WTC11 (cell line): ENCODE results near the gene FGD6. TPM values are rescaled to one million over a fixed set of nuclear protein-coding genes. Genes with fewer than 3 reads are reported as not detected.
A peak's percentile ranks its signal among the peaks of the same experiment; 100 is the strongest.

Experiments used
- ATAC-seq: fragments of 200-7000 bp; cut with Tn5 transposase; 2 replicates; pipeline ENCODE4 v1.10.0; 2021; ENCODE audit warnings: mild to moderate bottlenecking, moderate library complexity
- CTCF ChIA-PET: fragments of 300-600 bp; sonication (Branson Sonifier 250); formaldehyde crosslinking; loops from one replicate; lab custom pipeline; 2021; ENCODE audit warnings: antibody characterized with exemption; lab: Charles Lee
- POLR2A ChIA-PET: fragments of 350-600 bp; sonication (Branson Sonifier 250); formaldehyde crosslinking; loops from one replicate; lab custom pipeline; 2021; ENCODE audit warnings: antibody characterized with exemption; lab: Charles Lee
- DNase-seq: peaks from one replicate; pipeline ENCODE4 v3.0.0; 2021; ENCODE audit warnings: low spot score
- H3K27ac Mint-ChIP-seq: 2 replicates; pipeline ENCODE4 v1.8.0; 2021; ENCODE audit warnings: mixed read lengths
- H3K27me3 Mint-ChIP-seq: 2 replicates; pipeline ENCODE4 v1.8.0; 2021; ENCODE audit warnings: low read depth, mild to moderate bottlenecking, moderate library complexity, mixed read lengths
- H3K36me3 Mint-ChIP-seq: 2 replicates; pipeline ENCODE4 v1.8.0; 2021; ENCODE audit warnings: mixed read lengths
- H3K4me1 Mint-ChIP-seq: 2 replicates; pipeline ENCODE4 v1.8.0; 2022; ENCODE audit warnings: mixed read lengths
- H3K4me3 Mint-ChIP-seq: 2 replicates; pipeline ENCODE4 v1.8.0; 2021; ENCODE audit warnings: mild to moderate bottlenecking, moderate library complexity, mixed read lengths
- H3K9me3 Mint-ChIP-seq: 2 replicates; pipeline ENCODE4 v1.8.0; 2021; ENCODE audit warnings: mixed read lengths
- ELF4 ChIP-seq: sonication (generic); formaldehyde crosslinking; IDR thresholded peaks from 2 replicates; pipeline ENCODE4 v1.8.1; 2022; ENCODE audit warnings: low read depth, mild to moderate bottlenecking, moderate library complexity, missing genetic modification reagents
- ETV6 ChIP-seq: sonication (generic); formaldehyde crosslinking; IDR thresholded peaks from 2 replicates; pipeline ENCODE4 v1.8.1; 2022; ENCODE audit warnings: mild to moderate bottlenecking, missing genetic modification reagents
- GTF2I ChIP-seq: fragments of 250-450 bp; sonication (Bioruptor Pico); conservative IDR thresholded peaks from 2 replicates; pipeline ENCODE4 v1.4.0; 2021; ENCODE audit warnings: mild to moderate bottlenecking
- IRF2 ChIP-seq: sonication (generic); formaldehyde crosslinking; IDR thresholded peaks from 2 replicates; pipeline ENCODE4 v1.8.0; 2022; ENCODE audit warnings: low read depth, missing genetic modification reagents, borderline replicate concordance
- NR1H2 ChIP-seq: sonication (generic); formaldehyde crosslinking; IDR thresholded peaks from 2 replicates; pipeline ENCODE4 v1.9.0; 2021; ENCODE audit warnings: mild to moderate bottlenecking, moderate library complexity, missing genetic modification reagents
- RELA ChIP-seq: sonication (generic); formaldehyde crosslinking; IDR thresholded peaks from 2 replicates; pipeline ENCODE4 v1.8.1; 2022; ENCODE audit warnings: missing genetic modification reagents, mild to moderate bottlenecking, borderline replicate concordance
- TCF7 ChIP-seq: sonication (generic); formaldehyde crosslinking; IDR thresholded peaks from 2 replicates; pipeline ENCODE4 v1.8.0; 2022; ENCODE audit warnings: mild to moderate bottlenecking, low read depth, missing genetic modification reagents, moderate library complexity
- TEAD1 ChIP-seq: sonication (generic); formaldehyde crosslinking; IDR thresholded peaks from 2 replicates; pipeline ENCODE4 v1.8.0; 2022; ENCODE audit warnings: mild to moderate bottlenecking, missing genetic modification reagents
- ZNF263 ChIP-seq: sonication (generic); formaldehyde crosslinking; IDR thresholded peaks from 2 replicates; pipeline ENCODE4 v1.8.1; 2022; ENCODE audit warnings: low read depth, mild to moderate bottlenecking, moderate library complexity, missing genetic modification reagents
- ZNF396 ChIP-seq: fragments of 250-450 bp; sonication (Bioruptor Pico); IDR thresholded peaks from 2 replicates; pipeline ENCODE4 v1.8.0; 2021; ENCODE audit warnings: mild to moderate bottlenecking, moderate library complexity, borderline replicate concordance
- ZNF423 ChIP-seq: fragments of 250-450 bp; sonication (Bioruptor Pico); IDR thresholded peaks from 2 replicates; pipeline ENCODE4 v2.1.2; 2022; ENCODE audit warnings: mild to moderate bottlenecking, moderate library complexity
- total RNA-seq: library from RNA; stranded (reverse); gene quantifications from 3 replicates; pipeline ENCODE4 v1.2.3, GENCODE V29; 2021
- TF ChIP-seq, protein P1 (sequence below): fragments of 200-600 bp; IDR thresholded peaks from 2 replicates; pipeline ENCODE4 v1.8.0; 2022; ENCODE audit warnings: antibody characterized with exemption
- TF ChIP-seq, protein P2 (sequence below): fragments of 250-450 bp; sonication (Bioruptor Pico); IDR thresholded peaks from 2 replicates; pipeline ENCODE4 v2.1.2; 2022; ENCODE audit warnings: mild to moderate bottlenecking, moderate library complexity
- TF ChIP-seq, protein P3 (sequence below): fragments of 250-450 bp; sonication (Bioruptor Pico); IDR thresholded peaks from 2 replicates; pipeline ENCODE4 v1.9.0; 2021; ENCODE audit warnings: mild to moderate bottlenecking
- TF ChIP-seq, protein P4 (sequence below): sonication (generic); formaldehyde crosslinking; IDR thresholded peaks from 2 replicates; pipeline ENCODE4 v1.8.1; 2022; ENCODE audit warnings: mild to moderate bottlenecking, missing genetic modification reagents, moderate library complexity, borderline replicate concordance
- TF ChIP-seq, protein P5 (sequence below): sonication (generic); formaldehyde crosslinking; IDR thresholded peaks from 2 replicates; pipeline ENCODE4 v1.8.1; 2023; ENCODE audit warnings: mild to moderate bottlenecking, moderate library complexity, missing genetic modification reagents
- TF ChIP-seq, protein P6 (sequence below): sonication (generic); formaldehyde crosslinking; conservative IDR thresholded peaks from 2 replicates; pipeline ENCODE4 v1.8.1; 2023; ENCODE audit warnings: mild to moderate bottlenecking, low read depth, missing genetic modification reagents, moderate library complexity
- TF ChIP-seq, protein P7 (sequence below): sonication (generic); formaldehyde crosslinking; IDR thresholded peaks from 2 replicates; pipeline ENCODE4 v1.8.1; 2022; ENCODE audit warnings: mild to moderate bottlenecking, moderate library complexity, missing genetic modification reagents
- TF ChIP-seq, protein P8 (sequence below): sonication (generic); formaldehyde crosslinking; IDR thresholded peaks from 2 replicates; pipeline ENCODE4 v1.8.0; 2022; ENCODE audit warnings: mild to moderate bottlenecking, missing genetic modification reagents
- TF ChIP-seq, protein P9 (sequence below): sonication (generic); formaldehyde crosslinking; IDR thresholded peaks from 2 replicates; pipeline ENCODE4 v1.8.0; 2022; ENCODE audit warnings: mild to moderate bottlenecking, missing genetic modification reagents

The FGD6 gene
- total RNA-seq, 1 experiment from 2014 or later: 28.2 TPM

DNA sequence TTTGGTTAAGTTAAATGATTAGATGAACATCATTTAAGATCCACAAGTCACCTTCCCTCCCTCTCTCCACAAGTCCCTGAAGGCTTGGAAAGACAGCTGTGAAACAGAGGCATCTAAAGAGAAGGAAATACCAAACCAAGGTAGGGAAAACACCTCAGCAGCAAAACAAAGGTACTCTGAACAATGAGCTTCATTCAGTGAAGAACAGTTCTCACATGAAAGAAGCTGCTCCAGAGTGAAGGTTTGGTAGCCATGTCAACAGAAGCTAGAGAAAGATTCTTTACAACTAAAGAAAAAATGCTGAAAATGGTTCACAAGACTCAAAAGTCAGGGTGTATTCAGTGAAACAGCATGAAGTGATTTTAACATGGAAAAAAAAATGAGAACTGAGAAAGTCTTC, 69.4 kb downstream of the FGD6 start:
- peak; percentile 44 for ATAC-seq
- Mint-ChIP-seq H3K4me1 (peaks cover 22% of the 10 kb centered on the region), H3K36me3 (peaks cover 25% of the 10 kb centered on the region), H3K9me3 (no peaks in the 10 kb centered on the region; the same call in 1 of the 2 replicates), H3K27ac (peak overlapping the region; percentile 30), H3K4me3 (no peak overlapping the region), H3K27me3 (no peaks in the 10 kb centered on the region)
- DNase-seq: no peak
- ChIA-PET POLR2A (interaction anchor here (0.6 to 0.7 kb wide), 2 partner anchors 69 to 145 kb away, joined by 3 read pairs; partner anchors contain the start of genes FGD6 and VEZT), CTCF (interaction anchor here (0.6 to 1.0 kb wide), 2 partner anchors 74 to 562 kb away, joined by 3 read pairs; partner anchors contain the start of gene NR2C1)
- TF ChIP-seq, protein P1, sequence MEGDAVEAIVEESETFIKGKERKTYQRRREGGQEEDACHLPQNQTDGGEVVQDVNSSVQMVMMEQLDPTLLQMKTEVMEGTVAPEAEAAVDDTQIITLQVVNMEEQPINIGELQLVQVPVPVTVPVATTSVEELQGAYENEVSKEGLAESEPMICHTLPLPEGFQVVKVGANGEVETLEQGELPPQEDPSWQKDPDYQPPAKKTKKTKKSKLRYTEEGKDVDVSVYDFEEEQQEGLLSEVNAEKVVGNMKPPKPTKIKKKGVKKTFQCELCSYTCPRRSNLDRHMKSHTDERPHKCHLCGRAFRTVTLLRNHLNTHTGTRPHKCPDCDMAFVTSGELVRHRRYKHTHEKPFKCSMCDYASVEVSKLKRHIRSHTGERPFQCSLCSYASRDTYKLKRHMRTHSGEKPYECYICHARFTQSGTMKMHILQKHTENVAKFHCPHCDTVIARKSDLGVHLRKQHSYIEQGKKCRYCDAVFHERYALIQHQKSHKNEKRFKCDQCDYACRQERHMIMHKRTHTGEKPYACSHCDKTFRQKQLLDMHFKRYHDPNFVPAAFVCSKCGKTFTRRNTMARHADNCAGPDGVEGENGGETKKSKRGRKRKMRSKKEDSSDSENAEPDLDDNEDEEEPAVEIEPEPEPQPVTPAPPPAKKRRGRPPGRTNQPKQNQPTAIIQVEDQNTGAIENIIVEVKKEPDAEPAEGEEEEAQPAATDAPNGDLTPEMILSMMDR: no peak
- no peak for TF ChIP-seq ETV6 (CRISPR knock-in tag)
- TF ChIP-seq ELF4 (CRISPR knock-in tag): no peak
- TF ChIP-seq TCF7 (CRISPR knock-in tag): no peak
- TF ChIP-seq, protein P2, sequence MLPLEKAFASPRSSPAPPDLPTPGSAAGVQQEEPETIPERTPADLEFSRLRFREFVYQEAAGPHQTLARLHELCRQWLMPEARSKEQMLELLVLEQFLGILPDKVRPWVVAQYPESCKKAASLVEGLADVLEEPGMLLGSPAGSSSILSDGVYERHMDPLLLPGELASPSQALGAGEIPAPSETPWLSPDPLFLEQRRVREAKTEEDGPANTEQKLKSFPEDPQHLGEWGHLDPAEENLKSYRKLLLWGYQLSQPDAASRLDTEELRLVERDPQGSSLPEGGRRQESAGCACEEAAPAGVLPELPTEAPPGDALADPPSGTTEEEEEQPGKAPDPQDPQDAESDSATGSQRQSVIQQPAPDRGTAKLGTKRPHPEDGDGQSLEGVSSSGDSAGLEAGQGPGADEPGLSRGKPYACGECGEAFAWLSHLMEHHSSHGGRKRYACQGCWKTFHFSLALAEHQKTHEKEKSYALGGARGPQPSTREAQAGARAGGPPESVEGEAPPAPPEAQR (CRISPR knock-in tag): no peak
- TF ChIP-seq, protein P3, sequence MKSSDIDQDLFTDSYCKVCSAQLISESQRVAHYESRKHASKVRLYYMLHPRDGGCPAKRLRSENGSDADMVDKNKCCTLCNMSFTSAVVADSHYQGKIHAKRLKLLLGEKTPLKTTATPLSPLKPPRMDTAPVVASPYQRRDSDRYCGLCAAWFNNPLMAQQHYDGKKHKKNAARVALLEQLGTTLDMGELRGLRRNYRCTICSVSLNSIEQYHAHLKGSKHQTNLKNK (CRISPR knock-in tag): no peak
- no peak for TF ChIP-seq GTF2I (CRISPR knock-in tag)
- TF ChIP-seq, protein P4, sequence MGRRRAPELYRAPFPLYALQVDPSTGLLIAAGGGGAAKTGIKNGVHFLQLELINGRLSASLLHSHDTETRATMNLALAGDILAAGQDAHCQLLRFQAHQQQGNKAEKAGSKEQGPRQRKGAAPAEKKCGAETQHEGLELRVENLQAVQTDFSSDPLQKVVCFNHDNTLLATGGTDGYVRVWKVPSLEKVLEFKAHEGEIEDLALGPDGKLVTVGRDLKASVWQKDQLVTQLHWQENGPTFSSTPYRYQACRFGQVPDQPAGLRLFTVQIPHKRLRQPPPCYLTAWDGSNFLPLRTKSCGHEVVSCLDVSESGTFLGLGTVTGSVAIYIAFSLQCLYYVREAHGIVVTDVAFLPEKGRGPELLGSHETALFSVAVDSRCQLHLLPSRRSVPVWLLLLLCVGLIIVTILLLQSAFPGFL: no peak
- no peak for TF ChIP-seq ZNF423 (CRISPR knock-in tag)
- TF ChIP-seq, protein P5, sequence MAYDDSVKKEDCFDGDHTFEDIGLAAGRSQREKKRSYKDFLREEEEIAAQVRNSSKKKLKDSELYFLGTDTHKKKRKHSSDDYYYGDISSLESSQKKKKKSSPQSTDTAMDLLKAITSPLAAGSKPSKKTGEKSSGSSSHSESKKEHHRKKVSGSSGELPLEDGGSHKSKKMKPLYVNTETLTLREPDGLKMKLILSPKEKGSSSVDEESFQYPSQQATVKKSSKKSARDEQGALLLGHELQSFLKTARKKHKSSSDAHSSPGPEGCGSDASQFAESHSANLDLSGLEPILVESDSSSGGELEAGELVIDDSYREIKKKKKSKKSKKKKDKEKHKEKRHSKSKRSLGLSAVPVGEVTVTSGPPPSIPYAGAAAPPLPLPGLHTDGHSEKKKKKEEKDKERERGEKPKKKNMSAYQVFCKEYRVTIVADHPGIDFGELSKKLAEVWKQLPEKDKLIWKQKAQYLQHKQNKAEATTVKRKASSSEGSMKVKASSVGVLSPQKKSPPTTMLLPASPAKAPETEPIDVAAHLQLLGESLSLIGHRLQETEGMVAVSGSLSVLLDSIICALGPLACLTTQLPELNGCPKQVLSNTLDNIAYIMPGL (CRISPR knock-in tag): no peak
- no peak for TF ChIP-seq TEAD1 (CRISPR knock-in tag)

DNA sequence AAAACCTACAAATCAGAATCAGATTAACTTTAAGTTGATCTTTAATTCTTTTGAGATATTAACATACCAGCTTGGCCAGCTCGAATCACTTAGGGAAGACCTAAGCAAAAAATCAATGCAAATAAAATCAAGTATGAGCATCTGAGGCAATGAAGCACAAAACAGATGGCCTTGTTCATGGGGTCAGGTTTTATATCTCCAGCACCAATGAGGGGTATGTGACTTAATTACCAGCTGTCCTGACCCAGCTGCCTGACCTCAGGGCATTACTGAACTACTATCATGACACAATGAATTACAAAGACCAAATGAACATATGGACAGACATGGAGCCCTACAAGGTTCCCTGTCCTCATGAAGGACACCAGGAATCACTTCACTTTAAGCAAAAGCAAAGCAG, 70.5 kb downstream of the FGD6 start:
- peaks cover 21% of the 10 kb centered on the region for H3K36me3 Mint-ChIP-seq
- H3K27ac Mint-ChIP-seq: peak overlapping the region; percentile 61
- no peak overlapping the region for H3K4me3 Mint-ChIP-seq
- CTCF ChIA-PET: no interaction called here
- no peak for TF ChIP-seq ZNF263 (CRISPR knock-in tag)
- TF ChIP-seq, protein P6, sequence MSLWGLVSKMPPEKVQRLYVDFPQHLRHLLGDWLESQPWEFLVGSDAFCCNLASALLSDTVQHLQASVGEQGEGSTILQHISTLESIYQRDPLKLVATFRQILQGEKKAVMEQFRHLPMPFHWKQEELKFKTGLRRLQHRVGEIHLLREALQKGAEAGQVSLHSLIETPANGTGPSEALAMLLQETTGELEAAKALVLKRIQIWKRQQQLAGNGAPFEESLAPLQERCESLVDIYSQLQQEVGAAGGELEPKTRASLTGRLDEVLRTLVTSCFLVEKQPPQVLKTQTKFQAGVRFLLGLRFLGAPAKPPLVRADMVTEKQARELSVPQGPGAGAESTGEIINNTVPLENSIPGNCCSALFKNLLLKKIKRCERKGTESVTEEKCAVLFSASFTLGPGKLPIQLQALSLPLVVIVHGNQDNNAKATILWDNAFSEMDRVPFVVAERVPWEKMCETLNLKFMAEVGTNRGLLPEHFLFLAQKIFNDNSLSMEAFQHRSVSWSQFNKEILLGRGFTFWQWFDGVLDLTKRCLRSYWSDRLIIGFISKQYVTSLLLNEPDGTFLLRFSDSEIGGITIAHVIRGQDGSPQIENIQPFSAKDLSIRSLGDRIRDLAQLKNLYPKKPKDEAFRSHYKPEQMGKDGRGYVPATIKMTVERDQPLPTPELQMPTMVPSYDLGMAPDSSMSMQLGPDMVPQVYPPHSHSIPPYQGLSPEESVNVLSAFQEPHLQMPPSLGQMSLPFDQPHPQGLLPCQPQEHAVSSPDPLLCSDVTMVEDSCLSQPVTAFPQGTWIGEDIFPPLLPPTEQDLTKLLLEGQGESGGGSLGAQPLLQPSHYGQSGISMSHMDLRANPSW (CRISPR knock-in tag): no peak
- no peak for TF ChIP-seq NR1H2 (CRISPR knock-in tag)
- TF ChIP-seq RELA (CRISPR knock-in tag): no peak
- TF ChIP-seq, protein P7, sequence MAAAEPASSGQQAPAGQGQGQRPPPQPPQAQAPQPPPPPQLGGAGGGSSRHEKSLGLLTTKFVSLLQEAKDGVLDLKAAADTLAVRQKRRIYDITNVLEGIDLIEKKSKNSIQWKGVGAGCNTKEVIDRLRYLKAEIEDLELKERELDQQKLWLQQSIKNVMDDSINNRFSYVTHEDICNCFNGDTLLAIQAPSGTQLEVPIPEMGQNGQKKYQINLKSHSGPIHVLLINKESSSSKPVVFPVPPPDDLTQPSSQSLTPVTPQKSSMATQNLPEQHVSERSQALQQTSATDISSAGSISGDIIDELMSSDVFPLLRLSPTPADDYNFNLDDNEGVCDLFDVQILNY (CRISPR knock-in tag): no peak
- no peak for TF ChIP-seq ZNF396 (CRISPR knock-in tag)
- no peak for TF ChIP-seq IRF2 (CRISPR knock-in tag)
- TF ChIP-seq, protein P8, sequence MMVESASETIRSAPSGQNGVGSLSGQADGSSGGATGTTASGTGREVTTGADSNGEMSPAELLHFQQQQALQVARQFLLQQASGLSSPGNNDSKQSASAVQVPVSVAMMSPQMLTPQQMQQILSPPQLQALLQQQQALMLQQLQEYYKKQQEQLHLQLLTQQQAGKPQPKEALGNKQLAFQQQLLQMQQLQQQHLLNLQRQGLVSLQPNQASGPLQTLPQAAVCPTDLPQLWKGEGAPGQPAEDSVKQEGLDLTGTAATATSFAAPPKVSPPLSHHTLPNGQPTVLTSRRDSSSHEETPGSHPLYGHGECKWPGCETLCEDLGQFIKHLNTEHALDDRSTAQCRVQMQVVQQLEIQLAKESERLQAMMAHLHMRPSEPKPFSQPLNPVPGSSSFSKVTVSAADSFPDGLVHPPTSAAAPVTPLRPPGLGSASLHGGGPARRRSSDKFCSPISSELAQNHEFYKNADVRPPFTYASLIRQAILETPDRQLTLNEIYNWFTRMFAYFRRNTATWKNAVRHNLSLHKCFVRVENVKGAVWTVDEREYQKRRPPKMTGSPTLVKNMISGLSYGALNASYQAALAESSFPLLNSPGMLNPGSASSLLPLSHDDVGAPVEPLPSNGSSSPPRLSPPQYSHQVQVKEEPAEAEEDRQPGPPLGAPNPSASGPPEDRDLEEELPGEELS (CRISPR knock-in tag): no peak
- TF ChIP-seq, protein P9, sequence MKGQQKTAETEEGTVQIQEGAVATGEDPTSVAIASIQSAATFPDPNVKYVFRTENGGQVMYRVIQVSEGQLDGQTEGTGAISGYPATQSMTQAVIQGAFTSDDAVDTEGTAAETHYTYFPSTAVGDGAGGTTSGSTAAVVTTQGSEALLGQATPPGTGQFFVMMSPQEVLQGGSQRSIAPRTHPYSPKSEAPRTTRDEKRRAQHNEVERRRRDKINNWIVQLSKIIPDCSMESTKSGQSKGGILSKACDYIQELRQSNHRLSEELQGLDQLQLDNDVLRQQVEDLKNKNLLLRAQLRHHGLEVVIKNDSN (CRISPR knock-in tag): no peak
- no peak for ATAC-seq
- DNase-seq: no peak
- no peaks in the 10 kb centered on the region; the same call in 1 of the 2 replicates for H3K9me3 Mint-ChIP-seq
- H3K27me3 Mint-ChIP-seq: no peaks in the 10 kb centered on the region
- H3K4me1 Mint-ChIP-seq: peaks cover 22% of the 10 kb centered on the region
- POLR2A ChIA-PET: no interaction called here
